HepG2 (cell line): ENCODE measurements around the gene FDXACB1. TPM values are rescaled to one million over a fixed set of nuclear protein-coding genes. Genes with fewer than 3 reads are reported as not detected.

Experiments used
- GABPA ChIP-seq, 2 experiments: IDR thresholded peaks; 2 replicates each; pipeline ENCODE4 v1.6.1; 2011 to 2016; ENCODE audit warnings: low read depth in 2 of 2, low read length in 1 of 2, missing biosample characterization in 1 of 2, missing genetic modification characterization in 1 of 2
- HDAC2 ChIP-seq: sonication (generic); formaldehyde crosslinking; IDR thresholded peaks from 2 replicates; pipeline ENCODE4 v1.4.0; 2020; ENCODE audit warnings: missing genetic modification reagents
- MXD4 ChIP-seq: IDR thresholded peaks from 2 replicates; pipeline ENCODE4 v1.6.1; 2016; ENCODE audit warnings: mild to moderate bottlenecking, missing biosample characterization, missing genetic modification reagents
- PAWR ChIP-seq: sonication (generic); formaldehyde crosslinking; IDR thresholded peaks from 2 replicates; pipeline ENCODE4 v1.4.0; 2020; ENCODE audit warnings: missing genetic modification reagents, mild to moderate bottlenecking, borderline replicate concordance
- RBM39 ChIP-seq: fragments of 200-400 bp; formaldehyde crosslinking; IDR thresholded peaks from one replicate; pipeline ENCODE4 v1.6.1; 2018; ENCODE audit warnings: antibody characterized with exemption, mild to moderate bottlenecking, low read depth, low read length; ENCODE audit not compliant: poor library complexity, severe bottlenecking
- SIN3B ChIP-seq: fragments of 150-350 bp; IDR thresholded peaks from 2 replicates; pipeline ENCODE4 v1.6.1; 2014; ENCODE audit warnings: low read length
- SMARCE1 ChIP-seq: fragments of 450-650 bp; IDR thresholded peaks from 2 replicates; pipeline ENCODE4 v1.6.1; 2017; ENCODE audit warnings: borderline replicate concordance
- YEATS2 ChIP-seq: sonication (generic); formaldehyde crosslinking; IDR thresholded peaks from 2 replicates; pipeline ENCODE4 v1.4.0; 2020; ENCODE audit warnings: missing genetic modification reagents, borderline replicate concordance
- ZMYM3 ChIP-seq: sonication (generic); formaldehyde crosslinking; IDR thresholded peaks from 2 replicates; pipeline ENCODE4 v1.5.1; 2020; ENCODE audit warnings: mild to moderate bottlenecking, missing genetic modification reagents
- ZNF546 ChIP-seq: sonication (generic); formaldehyde crosslinking; conservative IDR thresholded peaks from 2 replicates; pipeline ENCODE4 v1.8.1; 2023; ENCODE audit warnings: mild to moderate bottlenecking, missing genetic modification reagents
- ZNF589 ChIP-seq: sonication (generic); formaldehyde crosslinking; conservative IDR thresholded peaks from 2 replicates; pipeline ENCODE4 v1.8.0; 2022; ENCODE audit warnings: mild to moderate bottlenecking, moderate library complexity, missing genetic modification reagents
- ZNF850 ChIP-seq: sonication (generic); formaldehyde crosslinking; conservative IDR thresholded peaks from 2 replicates; pipeline ENCODE4 v1.9.0; 2021; ENCODE audit warnings: mild to moderate bottlenecking, missing genetic modification reagents
- polyA plus RNA-seq, 8 experiments: library from polyadenylated mRNA; depleted of rRNA in 3 of 8; stranded (reverse) in 7 of 8; unstranded in 1 of 8; fragments of >200 nt; fragmentation: Illumina TruSeq in 4 of 8; extraction: Trizol in 4 of 8; gene quantifications; 2 replicates each; pipeline versions ENCODE4 v1.2.1 to v1.2.3, GENCODE V29; 2011 to 2016; ENCODE audit warnings: low read depth in 4 of 8, missing spikeins in 1 of 8, mixed read lengths in 1 of 8; ENCODE audit not compliant: insufficient read depth in 1 of 8
- total RNA-seq, 5 experiments: library from RNA; depleted of rRNA; stranded (reverse); fragments of >200 nt; fragmentation: Illumina TruSeq; extraction: Trizol; gene quantifications; 2 replicates each; pipeline ENCODE4 v1.2.3, GENCODE V29; 2016; ENCODE audit warnings: low read depth in 1 of 5
- TF ChIP-seq, protein P1 (sequence below): sonication (generic); formaldehyde crosslinking; IDR thresholded peaks from 2 replicates; pipeline ENCODE4 v1.5.1; 2020; ENCODE audit warnings: mild to moderate bottlenecking, missing genetic modification reagents
- TF ChIP-seq, protein P2 (sequence below): sonication (generic); formaldehyde crosslinking; IDR thresholded peaks from 2 replicates; pipeline ENCODE4 v1.4.0; 2020; ENCODE audit warnings: missing genetic modification reagents, borderline replicate concordance
- TF ChIP-seq, protein P3 (sequence below): sonication (generic); formaldehyde crosslinking; IDR thresholded peaks from 2 replicates; pipeline ENCODE4 v1.4.0; 2020; ENCODE audit warnings: missing genetic modification reagents
- TF ChIP-seq, protein P4 (sequence below): sonication (generic); formaldehyde crosslinking; IDR thresholded peaks from 2 replicates; pipeline ENCODE4 v1.4.0; 2020; ENCODE audit warnings: low read depth, missing genetic modification reagents

FDXACB1 gene
- total and polyA plus RNA-seq, 2 of the 13 experiments (the other 11 are each of a cell fraction or from before 2014, with no cell fraction given) = 1.1 to 3.4 TPM

DNA sequence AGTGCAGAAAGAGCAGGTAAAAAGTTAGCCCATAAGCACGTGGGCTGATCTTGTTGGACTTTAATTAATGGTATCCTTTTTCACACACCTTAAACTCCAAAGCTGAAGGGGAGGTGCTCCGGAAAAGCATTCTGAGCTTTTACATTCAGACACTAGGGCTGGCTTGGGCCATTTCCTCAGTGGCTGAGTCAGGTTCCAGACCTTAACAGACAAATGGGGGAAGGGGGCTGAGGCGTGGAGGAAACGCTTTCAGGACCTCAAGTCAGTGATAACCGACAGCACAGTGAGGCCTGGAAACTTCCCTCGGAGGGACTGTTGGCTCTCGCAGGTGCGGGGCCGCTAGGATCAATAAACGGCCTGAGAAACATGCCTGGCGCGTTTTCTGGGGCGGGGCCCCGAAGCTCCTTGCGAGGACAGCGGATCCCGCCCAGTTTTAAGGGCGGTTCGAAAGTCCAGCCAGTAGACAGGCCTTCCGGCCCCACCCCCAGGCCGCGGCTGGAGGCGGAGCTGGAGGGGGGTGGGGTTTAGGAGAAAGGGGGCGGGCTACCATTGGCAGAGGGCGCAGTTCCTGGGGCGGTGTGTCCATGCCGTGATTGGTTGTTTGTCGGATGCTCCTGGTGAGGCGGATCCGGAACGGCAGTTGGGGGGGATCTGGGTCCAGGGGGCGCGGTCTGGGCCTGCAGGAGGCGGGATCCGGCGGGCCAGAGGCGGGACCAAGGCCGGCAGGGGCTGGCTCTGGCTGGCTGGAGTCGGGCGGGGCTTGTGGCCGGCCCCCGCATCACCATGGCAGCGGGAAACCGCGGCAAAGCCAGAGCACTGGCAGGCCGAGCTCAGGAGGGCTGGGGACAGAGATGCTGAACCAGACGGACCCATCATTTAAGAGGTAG is 47.8 kb upstream of the FDXACB1 start (continued):
- TF ChIP-seq ZMYM3 (CRISPR knock-in tag) = no peak
- peak; percentile 42; the same call in 1 of the 2 replicates for TF ChIP-seq GABPA (IDR thresholded peaks at IDR 0.05; ENCODE audit: low read depth, low read length)
- TF ChIP-seq GABPA (CRISPR knock-in tag; IDR thresholded peaks at IDR 0.05; ENCODE audit: low read depth) = peak; percentile 74
- peak; percentile 66; the same call in 1 of the 2 replicates for TF ChIP-seq YEATS2 (CRISPR knock-in tag)
- TF ChIP-seq ZNF546 (CRISPR knock-in tag) = no peak
- TF ChIP-seq, protein P1, sequence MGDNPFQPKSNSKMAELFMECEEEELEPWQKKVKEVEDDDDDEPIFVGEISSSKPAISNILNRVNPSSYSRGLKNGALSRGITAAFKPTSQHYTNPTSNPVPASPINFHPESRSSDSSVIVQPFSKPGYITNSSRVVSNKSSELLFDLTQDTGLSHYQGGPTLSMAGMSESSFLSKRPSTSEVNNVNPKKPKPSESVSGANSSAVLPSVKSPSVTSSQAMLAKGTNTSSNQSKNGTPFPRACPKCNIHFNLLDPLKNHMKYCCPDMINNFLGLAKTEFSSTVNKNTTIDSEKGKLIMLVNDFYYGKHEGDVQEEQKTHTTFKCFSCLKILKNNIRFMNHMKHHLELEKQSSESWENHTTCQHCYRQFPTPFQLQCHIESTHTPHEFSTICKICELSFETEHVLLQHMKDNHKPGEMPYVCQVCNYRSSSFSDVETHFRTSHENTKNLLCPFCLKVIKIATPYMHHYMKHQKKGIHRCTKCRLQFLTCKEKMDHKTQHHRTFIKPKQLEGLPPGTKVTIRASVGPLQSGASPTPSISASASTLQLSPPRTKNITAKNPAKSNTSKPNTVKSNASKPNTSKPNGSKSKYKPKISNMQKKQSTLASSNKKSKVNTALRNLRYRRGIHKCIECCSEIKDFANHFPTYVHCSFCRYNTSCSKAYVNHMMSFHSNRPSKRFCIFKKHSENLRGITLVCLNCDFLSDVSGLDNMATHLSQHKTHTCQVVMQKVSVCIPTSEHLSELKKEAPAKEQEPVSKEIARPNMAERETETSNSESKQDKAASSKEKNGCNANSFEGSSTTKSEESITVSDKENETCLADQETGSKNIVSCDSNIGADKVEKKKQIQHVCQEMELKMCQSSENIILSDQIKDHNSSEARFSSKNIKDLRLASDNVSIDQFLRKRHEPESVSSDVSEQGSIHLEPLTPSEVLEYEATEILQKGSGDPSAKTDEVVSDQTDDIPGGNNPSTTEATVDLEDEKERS (CRISPR knock-in tag) = no peak
- no peak for TF ChIP-seq SMARCE1
- no peak for TF ChIP-seq ZNF850 (CRISPR knock-in tag)
- TF ChIP-seq, protein P2, sequence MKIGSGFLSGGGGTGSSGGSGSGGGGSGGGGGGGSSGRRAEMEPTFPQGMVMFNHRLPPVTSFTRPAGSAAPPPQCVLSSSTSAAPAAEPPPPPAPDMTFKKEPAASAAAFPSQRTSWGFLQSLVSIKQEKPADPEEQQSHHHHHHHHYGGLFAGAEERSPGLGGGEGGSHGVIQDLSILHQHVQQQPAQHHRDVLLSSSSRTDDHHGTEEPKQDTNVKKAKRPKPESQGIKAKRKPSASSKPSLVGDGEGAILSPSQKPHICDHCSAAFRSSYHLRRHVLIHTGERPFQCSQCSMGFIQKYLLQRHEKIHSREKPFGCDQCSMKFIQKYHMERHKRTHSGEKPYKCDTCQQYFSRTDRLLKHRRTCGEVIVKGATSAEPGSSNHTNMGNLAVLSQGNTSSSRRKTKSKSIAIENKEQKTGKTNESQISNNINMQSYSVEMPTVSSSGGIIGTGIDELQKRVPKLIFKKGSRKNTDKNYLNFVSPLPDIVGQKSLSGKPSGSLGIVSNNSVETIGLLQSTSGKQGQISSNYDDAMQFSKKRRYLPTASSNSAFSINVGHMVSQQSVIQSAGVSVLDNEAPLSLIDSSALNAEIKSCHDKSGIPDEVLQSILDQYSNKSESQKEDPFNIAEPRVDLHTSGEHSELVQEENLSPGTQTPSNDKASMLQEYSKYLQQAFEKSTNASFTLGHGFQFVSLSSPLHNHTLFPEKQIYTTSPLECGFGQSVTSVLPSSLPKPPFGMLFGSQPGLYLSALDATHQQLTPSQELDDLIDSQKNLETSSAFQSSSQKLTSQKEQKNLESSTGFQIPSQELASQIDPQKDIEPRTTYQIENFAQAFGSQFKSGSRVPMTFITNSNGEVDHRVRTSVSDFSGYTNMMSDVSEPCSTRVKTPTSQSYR (CRISPR knock-in tag) = peak; percentile 20; the same call in 1 of the 2 replicates
- TF ChIP-seq, protein P3, sequence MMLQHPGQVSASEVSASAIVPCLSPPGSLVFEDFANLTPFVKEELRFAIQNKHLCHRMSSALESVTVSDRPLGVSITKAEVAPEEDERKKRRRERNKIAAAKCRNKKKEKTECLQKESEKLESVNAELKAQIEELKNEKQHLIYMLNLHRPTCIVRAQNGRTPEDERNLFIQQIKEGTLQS (CRISPR knock-in tag) = no peak
- no peak for TF ChIP-seq PAWR
- TF ChIP-seq HDAC2 (CRISPR knock-in tag) = peak; percentile 55; the same call in 1 of the 2 replicates
- TF ChIP-seq ZNF589 = no peak
- no peak for TF ChIP-seq SIN3B
- TF ChIP-seq, protein P4, sequence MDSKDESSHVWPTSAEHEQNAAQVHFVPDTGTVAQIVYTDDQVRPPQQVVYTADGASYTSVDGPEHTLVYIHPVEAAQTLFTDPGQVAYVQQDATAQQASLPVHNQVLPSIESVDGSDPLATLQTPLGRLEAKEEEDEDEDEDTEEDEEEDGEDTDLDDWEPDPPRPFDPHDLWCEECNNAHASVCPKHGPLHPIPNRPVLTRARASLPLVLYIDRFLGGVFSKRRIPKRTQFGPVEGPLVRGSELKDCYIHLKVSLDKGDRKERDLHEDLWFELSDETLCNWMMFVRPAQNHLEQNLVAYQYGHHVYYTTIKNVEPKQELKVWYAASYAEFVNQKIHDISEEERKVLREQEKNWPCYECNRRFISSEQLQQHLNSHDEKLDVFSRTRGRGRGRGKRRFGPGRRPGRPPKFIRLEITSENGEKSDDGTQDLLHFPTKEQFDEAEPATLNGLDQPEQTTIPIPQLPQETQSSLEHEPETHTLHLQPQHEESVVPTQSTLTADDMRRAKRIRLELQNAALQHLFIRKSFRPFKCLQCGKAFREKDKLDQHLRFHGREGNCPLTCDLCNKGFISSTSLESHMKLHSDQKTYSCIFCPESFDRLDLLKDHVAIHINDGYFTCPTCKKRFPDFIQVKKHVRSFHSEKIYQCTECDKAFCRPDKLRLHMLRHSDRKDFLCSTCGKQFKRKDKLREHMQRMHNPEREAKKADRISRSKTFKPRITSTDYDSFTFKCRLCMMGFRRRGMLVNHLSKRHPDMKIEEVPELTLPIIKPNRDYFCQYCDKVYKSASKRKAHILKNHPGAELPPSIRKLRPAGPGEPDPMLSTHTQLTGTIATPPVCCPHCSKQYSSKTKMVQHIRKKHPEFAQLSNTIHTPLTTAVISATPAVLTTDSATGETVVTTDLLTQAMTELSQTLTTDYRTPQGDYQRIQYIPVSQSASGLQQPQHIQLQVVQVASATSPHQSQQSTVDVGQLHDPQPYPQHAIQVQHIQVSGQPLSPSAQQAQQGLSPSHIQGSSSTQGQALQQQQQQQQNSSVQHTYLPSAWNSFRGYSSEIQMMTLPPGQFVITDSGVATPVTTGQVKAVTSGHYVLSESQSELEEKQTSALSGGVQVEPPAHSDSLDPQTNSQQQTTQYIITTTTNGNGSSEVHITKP (CRISPR knock-in tag) = 0 out of 2 replicates have a peak, but pooled peaks have one; percentile 18
- TF ChIP-seq MXD4 (CRISPR knock-in tag) = peak; percentile 49; the same call in 1 of the 2 replicates
- peak; percentile 69 for TF ChIP-seq RBM39
